ENCODE results near the gene ALPI.
"Not testable (repeated sequence)": the region's sequence is repeated elsewhere in the genome, so short reads cannot be mapped to it uniquely, and the experiment has no call there.

The ALPI gene

DNA sequence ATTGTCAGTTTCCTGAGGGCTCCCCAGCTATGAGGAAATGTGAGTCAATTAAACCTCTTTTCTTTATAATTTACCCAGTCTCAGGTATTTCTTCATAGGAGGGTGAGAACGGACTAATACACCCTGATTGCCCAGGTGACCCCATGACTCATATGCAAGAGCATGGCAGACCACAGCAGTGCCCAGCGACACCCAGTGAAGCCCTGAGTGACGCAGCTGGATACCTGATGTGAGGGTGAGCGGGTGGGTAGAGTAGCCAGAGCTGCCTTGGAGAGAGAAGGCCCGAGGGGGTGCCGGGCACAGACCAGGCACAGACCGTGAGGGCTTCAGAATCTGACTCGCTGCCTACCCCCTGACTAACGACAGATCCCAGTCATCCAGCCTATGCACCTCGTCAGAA is 33.9 kb upstream of the ALPI start:
- H3K9ac ChIP-seq (ENCODE audit: low read length) = peak overlapping the region; percentile 95
- H3K36me3 ChIP-seq (ENCODE audit: control insufficient read depth, insufficient read depth, low read length) = peaks cover 23% of the 10 kb centered on the region
- H3K4me3 ChIP-seq (ENCODE audit: low read depth, low read length) = peak overlapping the region; percentile 2; the same call in 1 of the 2 replicates
- peaks cover 51% of the 10 kb centered on the region for H3K4me1 ChIP-seq (ENCODE audit: control insufficient read depth, insufficient read depth, low read length)
- peaks cover 62% of the 10 kb centered on the region for H3K27me3 ChIP-seq (ENCODE audit: control insufficient read depth, insufficient read depth, low read length)
- no peaks in the 10 kb centered on the region for H3K9me3 ChIP-seq (ENCODE audit: control insufficient read depth, insufficient read depth, low read depth, low read length)
- H3K27ac ChIP-seq (ENCODE audit: low read depth, low read length) = peak overlapping the region; percentile 75

DNA sequence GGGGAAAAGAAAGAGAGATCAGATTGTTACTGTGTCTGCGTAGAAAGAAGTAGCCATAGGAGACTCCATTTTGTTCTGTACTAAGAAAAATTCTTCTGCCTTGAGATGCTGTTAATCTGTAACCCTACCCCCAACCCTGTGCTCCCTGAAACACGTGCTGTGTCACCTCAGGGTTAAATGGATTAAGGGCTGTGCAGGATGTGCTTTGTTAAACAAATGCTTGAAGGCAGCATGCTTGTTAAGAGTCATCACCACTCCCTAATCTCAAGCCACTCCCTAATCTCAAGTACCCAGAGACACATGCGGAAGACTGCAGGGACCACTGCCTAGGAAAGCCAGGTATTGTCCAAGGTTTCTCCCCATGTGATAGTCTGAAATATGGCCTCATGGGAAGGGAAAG is 33.0 kb upstream of the ALPI start:
- not testable (repeated sequence) for H3K9me3 ChIP-seq (ENCODE audit: control insufficient read depth, insufficient read depth, low read depth, low read length)
- Histone ChIP-seq H3K27ac (ENCODE audit: low read depth, low read length) (peak overlapping the region; percentile 95), H3K4me1 (ENCODE audit: control insufficient read depth, insufficient read depth, low read length) (peaks cover 51% of the 10 kb centered on the region), H3K27me3 (ENCODE audit: control insufficient read depth, insufficient read depth, low read length) (peaks cover 53% of the 10 kb centered on the region), H3K4me3 (ENCODE audit: low read depth, low read length) (peak overlapping the region; percentile 23; the same call in 1 of the 2 replicates), H3K36me3 (ENCODE audit: control insufficient read depth, insufficient read depth, low read length) (peaks cover 15% of the 10 kb centered on the region), H3K9ac (ENCODE audit: low read length) (peak overlapping the region; percentile 95)

- peak overlapping the region; percentile 48; the same call in 1 of the 2 replicates for H3K4me3 ChIP-seq (ENCODE audit: low read depth, low read length)
- H3K27me3 ChIP-seq (ENCODE audit: control insufficient read depth, insufficient read depth, low read length) = peaks cover 49% of the 10 kb centered on the region
- H3K9ac ChIP-seq (ENCODE audit: low read length) = peak overlapping the region; percentile 84
- peaks cover 11% of the 10 kb centered on the region for H3K36me3 ChIP-seq (ENCODE audit: control insufficient read depth, insufficient read depth, low read length)
- peak overlapping the region; percentile 95 for H3K27ac ChIP-seq (ENCODE audit: low read depth, low read length)
- H3K9me3 ChIP-seq (ENCODE audit: control insufficient read depth, insufficient read depth, low read depth, low read length) = not testable (repeated sequence)
- peaks cover 47% of the 10 kb centered on the region for H3K4me1 ChIP-seq (ENCODE audit: control insufficient read depth, insufficient read depth, low read length)
Measured at GRCh38 chr2:232423407-232423806, 32.5 kb upstream of the ALPI start.

GRCh38 chr2:232431705-232432590 is 24.0 kb upstream of the ALPI start:
- H3K9ac ChIP-seq (ENCODE audit: low read length) = no peak overlapping the region

GRCh38 chr2:232432598-232433184 is 23.3 kb upstream of the ALPI start:
- no peaks in the 10 kb centered on the region for H3K36me3 ChIP-seq (ENCODE audit: control insufficient read depth, insufficient read depth, low read length)
- H3K27ac ChIP-seq (ENCODE audit: low read depth, low read length) = no peak overlapping the region
- no peaks in the 10 kb centered on the region for H3K9me3 ChIP-seq (ENCODE audit: control insufficient read depth, insufficient read depth, low read depth, low read length)
- no peaks in the 10 kb centered on the region for H3K27me3 ChIP-seq (ENCODE audit: control insufficient read depth, insufficient read depth, low read length)
- H3K9ac ChIP-seq (ENCODE audit: low read length) = no peak overlapping the region
- H3K4me3 ChIP-seq (ENCODE audit: low read depth, low read length) = no peak overlapping the region
- peaks cover 9% of the 10 kb centered on the region for H3K4me1 ChIP-seq (ENCODE audit: control insufficient read depth, insufficient read depth, low read length)

More at GRCh38 chr2:232431705-232432590, 24.0 kb upstream of the ALPI start:
- Histone ChIP-seq H3K27ac (ENCODE audit: low read depth, low read length) (no peak overlapping the region), H3K36me3 (ENCODE audit: control insufficient read depth, insufficient read depth, low read length) (no peaks in the 10 kb centered on the region), H3K9me3 (ENCODE audit: control insufficient read depth, insufficient read depth, low read depth, low read length) (no peaks in the 10 kb centered on the region), H3K27me3 (ENCODE audit: control insufficient read depth, insufficient read depth, low read length) (no peaks in the 10 kb centered on the region), H3K4me3 (ENCODE audit: low read depth, low read length) (no peak overlapping the region), H3K4me1 (ENCODE audit: control insufficient read depth, insufficient read depth, low read length) (peaks cover 9% of the 10 kb centered on the region)

- not testable (repeated sequence) for H3K4me1 ChIP-seq (ENCODE audit: control insufficient read depth, insufficient read depth, low read length); H3K27me3 ChIP-seq (ENCODE audit: control insufficient read depth, insufficient read depth, low read length); H3K4me3 ChIP-seq (ENCODE audit: low read depth, low read length); H3K36me3 ChIP-seq (ENCODE audit: control insufficient read depth, insufficient read depth, low read length); H3K9me3 ChIP-seq (ENCODE audit: control insufficient read depth, insufficient read depth, low read depth, low read length); H3K27ac ChIP-seq (ENCODE audit: low read depth, low read length); H3K9ac ChIP-seq (ENCODE audit: low read length)
Measured at GRCh38 chr2:232433622-232434021, 22.3 kb upstream of the ALPI start.

DNA sequence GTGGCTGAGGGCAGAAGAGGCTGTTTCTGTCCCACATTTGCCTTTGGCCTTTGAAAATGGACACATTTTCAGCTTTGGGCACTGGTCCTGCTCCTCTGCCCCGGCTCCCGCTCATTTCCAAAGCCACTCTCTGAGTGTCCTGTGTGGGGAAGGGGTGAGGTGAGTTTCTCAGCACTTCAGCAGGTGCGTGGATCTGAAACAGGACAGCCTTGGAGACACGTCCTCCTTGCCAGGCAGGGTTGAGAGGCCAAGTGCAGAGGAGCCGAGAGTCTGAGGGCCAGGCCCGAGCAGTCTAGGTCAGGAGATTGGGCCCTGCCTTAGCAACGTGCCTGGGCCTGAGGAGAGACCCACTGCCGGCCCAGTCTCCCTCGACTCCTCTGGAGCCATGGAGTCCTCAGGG is 21.9 kb upstream of the ALPI start:
- peaks cover 9% of the 10 kb centered on the region for H3K4me1 ChIP-seq (ENCODE audit: control insufficient read depth, insufficient read depth, low read length)
- H3K27ac ChIP-seq (ENCODE audit: low read depth, low read length) = no peak overlapping the region
- no peaks in the 10 kb centered on the region for H3K9me3 ChIP-seq (ENCODE audit: control insufficient read depth, insufficient read depth, low read depth, low read length)
- H3K4me3 ChIP-seq (ENCODE audit: low read depth, low read length) = no peak overlapping the region
- no peaks in the 10 kb centered on the region for H3K27me3 ChIP-seq (ENCODE audit: control insufficient read depth, insufficient read depth, low read length)
- no peak overlapping the region for H3K9ac ChIP-seq (ENCODE audit: low read length)
- no peaks in the 10 kb centered on the region for H3K36me3 ChIP-seq (ENCODE audit: control insufficient read depth, insufficient read depth, low read length)

- H3K9me3 ChIP-seq (ENCODE audit: control insufficient read depth, insufficient read depth, low read depth, low read length) = no peaks in the 10 kb centered on the region
- no peak overlapping the region for H3K4me3 ChIP-seq (ENCODE audit: low read depth, low read length)
- peaks cover under 1% of the 10 kb centered on the region; the same call in 1 of the 2 replicates for H3K27me3 ChIP-seq (ENCODE audit: control insufficient read depth, insufficient read depth, low read length)
- H3K4me1 ChIP-seq (ENCODE audit: control insufficient read depth, insufficient read depth, low read length) = peaks cover 9% of the 10 kb centered on the region
- H3K36me3 ChIP-seq (ENCODE audit: control insufficient read depth, insufficient read depth, low read length) = no peaks in the 10 kb centered on the region
- no peak overlapping the region for H3K9ac ChIP-seq (ENCODE audit: low read length)
- H3K27ac ChIP-seq (ENCODE audit: low read depth, low read length) = no peak overlapping the region
Measured at GRCh38 chr2:232434563-232435374, 21.2 kb upstream of the ALPI start.

- H3K9ac ChIP-seq (ENCODE audit: low read length) = no peak overlapping the region
- no peaks in the 10 kb centered on the region for H3K36me3 ChIP-seq (ENCODE audit: control insufficient read depth, insufficient read depth, low read length)
- no peak overlapping the region for H3K4me3 ChIP-seq (ENCODE audit: low read depth, low read length)
- no peak overlapping the region for H3K27ac ChIP-seq (ENCODE audit: low read depth, low read length)
- peaks cover 2% of the 10 kb centered on the region; the same call in 1 of the 2 replicates for H3K27me3 ChIP-seq (ENCODE audit: control insufficient read depth, insufficient read depth, low read length)
- peaks cover 9% of the 10 kb centered on the region for H3K4me1 ChIP-seq (ENCODE audit: control insufficient read depth, insufficient read depth, low read length)
- H3K9me3 ChIP-seq (ENCODE audit: control insufficient read depth, insufficient read depth, low read depth, low read length) = no peaks in the 10 kb centered on the region
Measured at GRCh38 chr2:232435375-232435648, 20.6 kb upstream of the ALPI start.

DNA sequence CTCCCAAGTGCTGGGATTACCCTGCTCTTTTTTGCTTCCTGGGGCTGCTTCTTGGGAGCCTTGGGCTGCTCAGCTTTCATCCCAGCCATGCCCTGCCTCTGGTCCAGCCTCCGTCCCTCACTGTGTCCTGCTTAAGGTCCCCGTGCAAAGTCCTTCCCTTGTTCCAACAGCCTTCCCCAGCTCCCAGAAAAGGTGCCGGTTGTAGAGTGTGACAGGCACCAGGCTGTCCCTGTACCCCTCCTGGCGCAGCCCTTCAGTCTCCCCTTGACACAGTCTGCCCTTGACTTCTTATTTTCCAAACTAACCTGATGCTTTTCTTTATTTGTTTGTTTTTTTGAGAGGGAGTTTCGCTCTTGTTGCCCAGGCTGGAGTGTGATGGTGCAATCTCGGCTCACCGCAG is 20.1 kb upstream of the ALPI start:
- no peak overlapping the region for H3K4me3 ChIP-seq (ENCODE audit: low read depth, low read length)

More for the DNA sequence above, 20.1 kb upstream of the ALPI start:
- Histone ChIP-seq H3K9me3 (ENCODE audit: control insufficient read depth, insufficient read depth, low read depth, low read length) (no peaks in the 10 kb centered on the region), H3K36me3 (ENCODE audit: control insufficient read depth, insufficient read depth, low read length) (no peaks in the 10 kb centered on the region), H3K4me1 (ENCODE audit: control insufficient read depth, insufficient read depth, low read length) (peaks cover 9% of the 10 kb centered on the region), H3K9ac (ENCODE audit: low read length) (no peak overlapping the region), H3K27ac (ENCODE audit: low read depth, low read length) (no peak overlapping the region), H3K27me3 (ENCODE audit: control insufficient read depth, insufficient read depth, low read length) (peaks cover 2% of the 10 kb centered on the region; the same call in 1 of the 2 replicates)
